LNCaP clone FGC (cell line): ENCODE measurements around the gene AP4E1.
"Not testable (repeated sequence)": the region's sequence is repeated elsewhere in the genome, so short reads cannot be mapped to it uniquely, and the experiment has no call there.

Experiments used
- DNase-seq: peaks from one replicate; pipeline ENCODE4 v3.0.0-alpha.2; 2011; ENCODE audit warnings: low read depth
- H3K4me3 ChIP-seq: 2 replicates; pipeline ENCODE4 v1.5.1; 2011; ENCODE audit warnings: mild to moderate bottlenecking, low read depth, low read length, control low read depth
- CTCF ChIP-seq: IDR thresholded peaks from 2 replicates; pipeline ENCODE4 v1.5.1; 2012; ENCODE audit warnings: mild to moderate bottlenecking; ENCODE audit not compliant: control insufficient read depth, insufficient read depth; ENCODE audit errors: extremely low read depth

AP4E1 gene

DNA sequence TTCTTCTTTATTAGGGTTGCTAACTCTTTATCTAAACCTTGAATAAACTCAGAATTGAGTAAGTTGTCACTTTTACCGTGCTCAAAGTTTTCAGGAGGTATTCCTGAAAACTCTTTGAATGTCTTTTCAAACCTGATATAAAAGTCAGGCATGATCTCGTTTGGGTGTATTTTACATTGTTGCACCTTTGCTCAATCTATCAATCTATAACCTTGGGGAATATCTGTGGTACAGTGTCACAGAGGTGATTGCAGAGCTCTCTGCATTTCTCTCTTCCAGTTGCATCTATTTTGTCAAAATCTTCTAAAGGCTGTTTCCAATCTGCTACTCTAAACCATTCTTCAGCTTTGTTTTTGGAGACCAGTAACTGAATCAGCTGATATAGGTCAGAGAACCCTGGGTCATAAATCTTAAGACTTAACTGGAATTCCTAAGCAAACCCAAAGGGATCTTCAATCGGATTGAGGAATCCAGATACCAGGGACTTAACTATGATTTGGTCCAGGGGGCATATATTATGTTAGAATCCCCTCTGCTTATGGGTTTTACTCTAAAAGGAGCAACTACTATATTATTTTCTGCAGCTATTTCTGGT lies 35.6 kb upstream of the AP4E1 start:
- no peak overlapping the region for H3K4me3 ChIP-seq
- no peak for TF ChIP-seq CTCF
- DNase-seq: no peak

DNA sequence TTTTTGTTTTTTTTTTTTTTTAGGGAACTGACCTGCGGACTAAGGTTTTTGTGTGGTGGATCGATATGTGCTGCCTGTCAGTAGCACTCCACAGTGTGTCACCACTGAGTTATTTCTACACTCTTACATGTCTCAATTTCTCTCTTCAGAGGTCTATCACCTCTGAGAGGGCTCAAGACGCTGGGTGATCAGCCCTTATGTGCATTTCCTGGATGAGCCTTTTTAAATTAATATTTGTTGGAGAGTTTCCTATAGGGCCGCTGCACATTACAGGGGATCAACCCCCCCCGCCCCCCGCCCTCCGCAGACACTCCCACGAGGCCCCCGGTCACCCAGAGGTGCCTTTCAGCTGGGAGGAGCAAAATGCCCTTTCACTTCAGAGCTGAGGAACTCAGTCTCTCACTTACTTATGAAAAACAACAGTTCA lies 34.5 kb upstream of the AP4E1 start:
- DNase-seq: no peak
- TF ChIP-seq CTCF: no peak
- no peak overlapping the region for H3K4me3 ChIP-seq

DNA sequence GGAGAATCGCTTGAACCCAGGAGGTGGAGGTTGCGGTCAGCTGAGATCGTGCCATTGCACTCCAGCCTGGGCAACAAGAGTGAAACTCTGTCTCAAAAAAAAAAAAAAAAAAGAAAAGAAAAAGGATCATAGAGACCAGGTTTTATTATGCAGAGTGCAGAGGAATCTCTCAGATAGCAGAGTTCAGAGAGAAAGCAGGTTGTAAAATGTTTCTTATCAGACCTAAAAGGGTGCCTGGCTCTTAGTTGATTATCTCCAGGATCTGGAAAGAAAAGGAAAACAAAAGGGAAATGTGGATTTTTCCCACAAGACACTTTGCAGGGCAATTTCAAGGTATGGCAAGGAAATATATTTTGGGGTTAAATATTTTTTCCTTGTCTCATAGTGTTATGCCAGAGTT lies 33.2 kb upstream of the AP4E1 start:
- not testable (repeated sequence) for H3K4me3 ChIP-seq, DNase-seq

DNA sequence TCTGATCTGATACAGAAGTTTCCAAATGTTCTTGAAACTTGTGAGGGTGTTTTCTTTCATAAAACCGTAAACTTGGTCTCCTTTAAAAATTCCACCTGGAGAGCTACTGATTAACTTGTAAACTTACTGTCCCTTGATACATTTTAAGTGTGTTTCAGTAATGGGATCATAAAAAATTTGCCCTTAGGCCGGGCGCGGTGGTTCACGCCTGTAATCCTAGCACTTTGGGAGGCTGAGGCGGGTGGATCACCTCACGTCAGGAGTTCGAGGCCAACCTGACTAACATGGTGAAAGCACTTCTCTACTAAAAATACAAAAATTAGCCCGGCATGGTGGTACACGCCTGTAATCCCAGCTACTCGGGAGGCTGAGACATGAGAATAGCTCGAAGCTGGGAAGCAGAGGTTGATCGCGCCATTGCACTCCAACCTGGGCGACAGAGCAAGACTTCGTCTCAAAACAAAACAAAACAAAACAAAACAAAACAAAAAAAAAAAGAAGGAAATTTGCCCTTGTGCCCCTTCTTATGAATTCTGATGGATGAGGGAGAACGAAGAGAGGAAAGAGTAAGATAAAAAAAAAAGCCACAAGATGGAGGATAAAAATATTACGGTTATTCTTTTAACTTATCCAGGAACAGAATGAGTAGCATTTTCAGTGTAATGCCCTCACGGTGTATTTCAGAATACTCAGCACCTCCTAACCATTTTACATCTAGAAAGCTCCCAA lies 32.1 kb upstream of the AP4E1 start:
- no peak for TF ChIP-seq CTCF
- no peak for DNase-seq
- H3K4me3 ChIP-seq: 0 out of 2 replicates have a peak overlapping the region, but pooled peaks have one; percentile 9

DNA sequence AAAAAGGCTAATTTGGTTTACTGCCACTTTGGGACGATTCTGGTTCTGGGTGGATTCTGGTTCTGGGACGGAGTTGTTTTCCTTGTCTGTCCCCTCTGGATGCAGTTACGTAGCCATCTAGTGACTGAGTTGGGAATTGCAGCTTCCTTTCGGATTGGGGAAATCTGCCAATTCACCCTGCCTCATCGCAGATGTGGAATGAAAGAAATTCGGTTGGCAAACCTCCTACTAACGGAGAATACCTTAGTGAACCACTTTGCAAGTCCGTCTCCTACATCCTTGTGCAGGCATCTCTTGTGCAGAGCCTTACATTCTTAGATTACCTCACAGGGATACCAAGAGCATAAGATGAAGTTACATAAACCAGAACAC lies 31.5 kb upstream of the AP4E1 start:
- peak; percentile 97 for TF ChIP-seq CTCF
- 0 out of 2 replicates have a peak overlapping the region, but pooled peaks have one; percentile 9 for H3K4me3 ChIP-seq
- peak; percentile 61 for DNase-seq

- no peak for DNase-seq
- H3K4me3 ChIP-seq: no peak overlapping the region
- TF ChIP-seq CTCF: no peak
Observed at GRCh38 chr15:50879016-50879617, 29.4 kb upstream of the AP4E1 start.

GRCh38 chr15:50880206-50880605 lies 28.3 kb upstream of the AP4E1 start:
- no peak for DNase-seq
- no peak for TF ChIP-seq CTCF

More at GRCh38 chr15:50880206-50880605, 28.3 kb upstream of the AP4E1 start:
- H3K4me3 ChIP-seq: no peak overlapping the region
